Measurements from ENCODE around the gene DSCAM.

Gene DSCAM

GRCh38 chr21:40489001-40489400 lies 358.0 kb downstream of the DSCAM start:
- no peak overlapping the region for H3K4me3 ChIP-seq (replicated peaks; ENCODE audit: low read depth, low read length)
- TF ChIP-seq CTCF (IDR thresholded peaks at IDR 0.05; ENCODE audit: low read depth, low read length, missing control alignments), result no peak
- no peak for DNase-seq (ENCODE audit: extremely low read depth, low read depth)

GRCh38 chr21:40481764-40482163 lies 365.2 kb downstream of the DSCAM start:
- no peak overlapping the region for H3K4me3 ChIP-seq (replicated peaks; ENCODE audit: low read depth, low read length)
- no peak for TF ChIP-seq CTCF (IDR thresholded peaks at IDR 0.05; ENCODE audit: low read depth, low read length, missing control alignments)
- no peak for DNase-seq (ENCODE audit: extremely low read depth, low read depth)

- TF ChIP-seq CTCF (IDR thresholded peaks at IDR 0.05; ENCODE audit: low read depth, low read length, missing control alignments), result no peak
- H3K4me3 ChIP-seq (replicated peaks; ENCODE audit: low read depth, low read length), result no peak overlapping the region
- no peak for DNase-seq (ENCODE audit: extremely low read depth, low read depth)
Observed at GRCh38 chr21:40474513-40474912, 372.4 kb downstream of the DSCAM start.

- DNase-seq (ENCODE audit: extremely low read depth, low read depth), result no peak
- TF ChIP-seq CTCF (IDR thresholded peaks at IDR 0.05; ENCODE audit: low read depth, low read length, missing control alignments), result no peak
Observed at GRCh38 chr21:40472013-40472412, 374.9 kb downstream of the DSCAM start.

GRCh38 chr21:40471103-40471502 lies 375.9 kb downstream of the DSCAM start:
- no peak for TF ChIP-seq CTCF (IDR thresholded peaks at IDR 0.05; ENCODE audit: low read depth, low read length, missing control alignments)
- DNase-seq (ENCODE audit: extremely low read depth, low read depth), result no peak
- no peak overlapping the region for H3K4me3 ChIP-seq (replicated peaks; ENCODE audit: low read depth, low read length)

More at GRCh38 chr21:40472013-40472412, 374.9 kb downstream of the DSCAM start:
- no peak overlapping the region for H3K4me3 ChIP-seq (replicated peaks; ENCODE audit: low read depth, low read length)

- no peak for DNase-seq (ENCODE audit: extremely low read depth, low read depth)
- H3K4me3 ChIP-seq (replicated peaks; ENCODE audit: low read depth, low read length), result no peak overlapping the region
- peak; percentile 13 for TF ChIP-seq CTCF (IDR thresholded peaks at IDR 0.05; ENCODE audit: low read depth, low read length, missing control alignments)
Observed at GRCh38 chr21:40466893-40467483, 380.0 kb downstream of the DSCAM start.

GRCh38 chr21:40465382-40465781 lies 381.6 kb downstream of the DSCAM start:
- H3K4me3 ChIP-seq (replicated peaks; ENCODE audit: low read depth, low read length), result no peak overlapping the region
- no peak for DNase-seq (ENCODE audit: extremely low read depth, low read depth)
- TF ChIP-seq CTCF (IDR thresholded peaks at IDR 0.05; ENCODE audit: low read depth, low read length, missing control alignments), result no peak
